ENCODE results near the gene VDR. TPM values are rescaled to one million over a fixed set of nuclear protein-coding genes. Genes with fewer than 3 reads are reported as not detected.

VDR gene
- total RNA-seq, 1 donor from 2014 or later: 4.6 TPM

- Mint-ChIP-seq H3K27ac (ENCODE audit: unreplicated experiment) (no peak overlapping the region), H3K9me3 (ENCODE audit: low read depth) (no peaks in the 10 kb centered on the region), H3K4me1 (ENCODE audit: low read depth) (peaks cover 19% of the 10 kb centered on the region), H3K27me3 (ENCODE audit: low read depth) (no peaks in the 10 kb centered on the region), H3K4me3 (ENCODE audit: unreplicated experiment) (no peak overlapping the region), H3K36me3 (ENCODE audit: low read depth) (no peaks in the 10 kb centered on the region)
- peak; percentile 56 for DNase-seq (ENCODE audit: low spot score)
- TF ChIP-seq, protein P1, sequence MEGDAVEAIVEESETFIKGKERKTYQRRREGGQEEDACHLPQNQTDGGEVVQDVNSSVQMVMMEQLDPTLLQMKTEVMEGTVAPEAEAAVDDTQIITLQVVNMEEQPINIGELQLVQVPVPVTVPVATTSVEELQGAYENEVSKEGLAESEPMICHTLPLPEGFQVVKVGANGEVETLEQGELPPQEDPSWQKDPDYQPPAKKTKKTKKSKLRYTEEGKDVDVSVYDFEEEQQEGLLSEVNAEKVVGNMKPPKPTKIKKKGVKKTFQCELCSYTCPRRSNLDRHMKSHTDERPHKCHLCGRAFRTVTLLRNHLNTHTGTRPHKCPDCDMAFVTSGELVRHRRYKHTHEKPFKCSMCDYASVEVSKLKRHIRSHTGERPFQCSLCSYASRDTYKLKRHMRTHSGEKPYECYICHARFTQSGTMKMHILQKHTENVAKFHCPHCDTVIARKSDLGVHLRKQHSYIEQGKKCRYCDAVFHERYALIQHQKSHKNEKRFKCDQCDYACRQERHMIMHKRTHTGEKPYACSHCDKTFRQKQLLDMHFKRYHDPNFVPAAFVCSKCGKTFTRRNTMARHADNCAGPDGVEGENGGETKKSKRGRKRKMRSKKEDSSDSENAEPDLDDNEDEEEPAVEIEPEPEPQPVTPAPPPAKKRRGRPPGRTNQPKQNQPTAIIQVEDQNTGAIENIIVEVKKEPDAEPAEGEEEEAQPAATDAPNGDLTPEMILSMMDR (IDR thresholded peaks at IDR 0.05): no peak
Measured at GRCh38 chr12:47833591-47834012, 71.2 kb downstream of the VDR start.

DNA sequence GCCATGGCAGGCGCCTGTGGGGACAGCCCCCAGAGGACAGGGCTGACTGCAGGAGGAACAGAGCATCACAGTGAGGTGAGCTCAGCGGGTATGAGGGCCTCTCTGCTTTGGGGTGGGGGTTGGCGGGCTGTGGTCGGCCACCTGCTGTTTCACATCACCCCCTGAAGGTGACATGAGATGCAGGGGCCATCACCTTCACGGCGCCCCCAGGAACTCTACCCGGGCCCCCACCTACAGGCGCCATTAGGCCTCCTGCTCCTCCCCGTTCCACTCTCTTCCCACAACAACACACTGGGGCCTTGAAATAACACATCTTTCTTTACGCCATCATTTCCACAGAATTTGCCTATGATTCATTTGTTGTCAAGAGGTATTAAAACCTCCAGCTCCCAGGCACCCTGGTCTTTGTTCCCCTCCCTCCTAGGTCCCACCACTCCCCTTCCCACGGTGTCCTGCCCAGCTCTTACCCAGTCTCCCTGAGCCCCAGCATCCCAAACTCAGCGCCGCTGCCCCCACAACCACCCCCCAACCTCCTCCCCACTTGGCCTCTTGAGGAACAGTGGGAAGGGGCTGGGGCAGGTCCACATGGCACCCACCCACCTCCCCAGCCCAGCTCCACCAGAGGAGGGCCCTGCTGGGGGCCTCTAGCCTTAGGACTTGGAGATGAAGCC is 72.4 kb downstream of the VDR start:
- Mint-ChIP-seq H3K9me3 (ENCODE audit: low read depth) (no peaks in the 10 kb centered on the region), H3K27ac (ENCODE audit: unreplicated experiment) (no peak overlapping the region), H3K27me3 (ENCODE audit: low read depth) (no peaks in the 10 kb centered on the region), H3K36me3 (ENCODE audit: low read depth) (no peaks in the 10 kb centered on the region), H3K4me1 (ENCODE audit: low read depth) (peaks cover 23% of the 10 kb centered on the region), H3K4me3 (ENCODE audit: unreplicated experiment) (no peak overlapping the region)
- TF ChIP-seq, protein P1 (IDR thresholded peaks at IDR 0.05): no peak
- peak; percentile 39 for DNase-seq (ENCODE audit: low spot score)

DNA sequence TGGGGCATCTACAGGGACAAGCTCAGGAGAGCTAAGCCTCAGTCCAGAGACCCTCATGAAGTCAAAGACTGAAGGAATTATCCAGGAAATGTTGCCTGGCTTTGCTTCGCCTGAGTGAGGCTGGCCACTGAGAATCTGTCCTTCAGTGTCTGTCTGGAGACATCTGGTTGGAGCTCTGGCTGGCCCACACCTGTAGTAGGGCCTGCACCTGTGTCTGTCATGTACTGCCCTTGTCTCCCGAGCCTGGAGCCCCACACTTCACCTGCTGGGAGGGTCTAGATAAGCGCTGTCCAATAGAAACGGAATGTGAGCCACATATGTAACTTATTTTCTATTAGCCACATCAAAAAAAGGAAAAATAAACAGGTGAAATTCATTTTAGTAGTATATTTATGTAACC is 75.2 kb downstream of the VDR start:
- Mint-ChIP-seq H3K36me3 (ENCODE audit: low read depth) (no peaks in the 10 kb centered on the region), H3K27ac (ENCODE audit: unreplicated experiment) (no peak overlapping the region)
- DNase-seq (ENCODE audit: low spot score): no peak

GRCh38 chr12:47828976-47829482 is 75.8 kb downstream of the VDR start:
- TF ChIP-seq, protein P1 (IDR thresholded peaks at IDR 0.05): no peak
- H3K9me3 Mint-ChIP-seq (ENCODE audit: low read depth): no peaks in the 10 kb centered on the region
- DNase-seq (ENCODE audit: low spot score): peak; percentile 71
- H3K36me3 Mint-ChIP-seq (ENCODE audit: low read depth): no peaks in the 10 kb centered on the region
- H3K4me1 Mint-ChIP-seq (ENCODE audit: low read depth): peaks cover 41% of the 10 kb centered on the region
- peak overlapping the region; percentile 74 for H3K27ac Mint-ChIP-seq (ENCODE audit: unreplicated experiment)
- no peak overlapping the region for H3K4me3 Mint-ChIP-seq (ENCODE audit: unreplicated experiment)
- H3K27me3 Mint-ChIP-seq (ENCODE audit: low read depth): no peaks in the 10 kb centered on the region

More for the DNA sequence above, 75.2 kb downstream of the VDR start:
- TF ChIP-seq, protein P1 (IDR thresholded peaks at IDR 0.05): no peak
- peaks cover 36% of the 10 kb centered on the region for H3K4me1 Mint-ChIP-seq (ENCODE audit: low read depth)
- H3K27me3 Mint-ChIP-seq (ENCODE audit: low read depth): no peaks in the 10 kb centered on the region
- H3K9me3 Mint-ChIP-seq (ENCODE audit: low read depth): no peaks in the 10 kb centered on the region
- H3K4me3 Mint-ChIP-seq (ENCODE audit: unreplicated experiment): no peak overlapping the region

- H3K9me3 Mint-ChIP-seq (ENCODE audit: low read depth): no peaks in the 10 kb centered on the region
- H3K27me3 Mint-ChIP-seq (ENCODE audit: low read depth): no peaks in the 10 kb centered on the region
- no peaks in the 10 kb centered on the region for H3K36me3 Mint-ChIP-seq (ENCODE audit: low read depth)
- peaks cover 47% of the 10 kb centered on the region for H3K4me1 Mint-ChIP-seq (ENCODE audit: low read depth)
- H3K4me3 Mint-ChIP-seq (ENCODE audit: unreplicated experiment): peak overlapping the region; percentile 22
- peak; percentile 50 for DNase-seq (ENCODE audit: low spot score)
- TF ChIP-seq, protein P1 (IDR thresholded peaks at IDR 0.05): no peak
- H3K27ac Mint-ChIP-seq (ENCODE audit: unreplicated experiment): peak overlapping the region; percentile 76
Measured at GRCh38 chr12:47828008-47828975, 76.5 kb downstream of the VDR start.
